Naive thymus-derived CD8-positive, alpha-beta T cell (primary cell): Measurements from ENCODE around the gene SKI. TPM values are rescaled to one million over a fixed set of nuclear protein-coding genes. Genes with fewer than 3 reads are reported as not detected.
A peak's percentile ranks its signal among the peaks of the same experiment; 100 is the strongest.

ENCODE experiments used
- ATAC-seq, 2 donors: fragments of 150-1000 bp; cut with Tn5 transposase in 1 of 2; sonication (Bioruptor Pico), chemical (Tn5 transposase) in 1 of 2; 1 replicate in 1 of 2; 2 replicates in 1 of 2; pipeline ENCODE4 v1.10.0; 2021; ENCODE audit warnings: mild to moderate bottlenecking in 2 of 2, moderate library complexity in 2 of 2
- POLR2A ChIA-PET: fragments of 350-600 bp; sonication (Branson Sonifier 250); formaldehyde crosslinking; loops from one replicate; lab custom pipeline; 2021; ENCODE audit warnings: antibody characterized with exemption; lab: Charles Lee
- DNase-seq, 10 donors: peaks; one replicate each; pipeline versions ENCODE4 v3.0.0 to v3.0.0-alpha.2; 2020 to 2022
- H3K27ac Mint-ChIP-seq, 10 donors: one replicate each; pipeline ENCODE4 v1.8.0; 2020 to 2022; ENCODE audit warnings: mild to moderate bottlenecking in 10 of 10, mixed read lengths in 10 of 10, moderate library complexity in 4 of 10, inconsistent platforms in 1 of 10
- H3K27me3 Mint-ChIP-seq, 5 donors: one replicate each; pipeline ENCODE4 v1.8.0; 2021 to 2022; ENCODE audit warnings: mixed read lengths in 5 of 5
- H3K36me3 Mint-ChIP-seq, 3 donors: one replicate each; pipeline ENCODE4 v1.8.0; 2020 to 2022; ENCODE audit warnings: mixed read lengths in 3 of 3, mild to moderate bottlenecking in 2 of 3, inconsistent platforms in 1 of 3
- H3K4me1 Mint-ChIP-seq, 4 donors: one replicate each; pipeline ENCODE4 v1.8.0; 2021 to 2022; ENCODE audit warnings: mixed read lengths in 4 of 4
- H3K4me3 Mint-ChIP-seq, 10 donors: one replicate each; pipeline ENCODE4 v1.8.0; 2020 to 2022; ENCODE audit warnings: mild to moderate bottlenecking in 10 of 10, mixed read lengths in 10 of 10, moderate library complexity in 6 of 10, inconsistent platforms in 1 of 10
- H3K9me3 Mint-ChIP-seq, 9 donors: one replicate each; pipeline ENCODE4 v1.8.0; 2020 to 2022; ENCODE audit warnings: mixed read lengths in 9 of 9, mild to moderate bottlenecking in 3 of 9, inconsistent platforms in 1 of 9, moderate library complexity in 1 of 9
- polyA plus RNA-seq, 3 donors: library from polyadenylated mRNA; unstranded; fragments of 300-500 nt; fragmentation: Illumina TruSeq; gene quantifications; one replicate each; pipeline ENCODE4 v1.2.3, GENCODE V29; 2021
- total RNA-seq, 8 experiments: library from RNA in 2 of 8; stranded (reverse) in 2 of 8; gene quantifications; one replicate each; pipeline ENCODE4 v1.2.3 and lab custom pipeline; 2021 to 2026

The SKI gene
- total and polyA plus RNA-seq, 5 experiments from 2014 or later: 0.30 to 105 (median 0.80) TPM

DNA sequence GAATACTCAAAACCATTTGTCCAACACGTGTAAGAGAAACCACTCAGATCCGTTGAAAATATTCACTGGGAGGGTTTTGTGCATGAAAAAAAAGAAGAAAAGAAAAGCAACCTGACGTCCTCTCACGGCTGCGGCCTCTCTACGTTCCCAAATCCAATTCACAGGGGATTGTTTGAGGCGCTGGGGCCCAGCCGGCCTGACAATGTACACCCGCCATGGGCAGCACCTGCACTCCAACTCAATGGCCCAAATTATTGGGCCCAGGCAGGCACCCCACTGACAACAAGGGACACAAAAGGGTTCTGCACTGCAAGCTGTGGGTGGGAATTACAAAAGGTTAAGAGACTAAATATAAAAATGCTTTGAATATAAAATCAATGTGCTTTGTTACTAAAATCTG lies 121.7 kb downstream of the SKI start:
- no peak for ATAC-seq
- Mint-ChIP-seq H3K4me3 (no peak overlapping the region), H3K4me1 (peaks cover 0 to 1% (median 0%) of the 10 kb centered on the region in 4 donors), H3K36me3 (no peaks in the 10 kb centered on the region), H3K9me3 (no peaks in the 10 kb centered on the region), H3K27me3 (no peaks in the 10 kb centered on the region), H3K27ac (no peak overlapping the region)
- POLR2A ChIA-PET: no interaction called here
- no peak for DNase-seq

DNA sequence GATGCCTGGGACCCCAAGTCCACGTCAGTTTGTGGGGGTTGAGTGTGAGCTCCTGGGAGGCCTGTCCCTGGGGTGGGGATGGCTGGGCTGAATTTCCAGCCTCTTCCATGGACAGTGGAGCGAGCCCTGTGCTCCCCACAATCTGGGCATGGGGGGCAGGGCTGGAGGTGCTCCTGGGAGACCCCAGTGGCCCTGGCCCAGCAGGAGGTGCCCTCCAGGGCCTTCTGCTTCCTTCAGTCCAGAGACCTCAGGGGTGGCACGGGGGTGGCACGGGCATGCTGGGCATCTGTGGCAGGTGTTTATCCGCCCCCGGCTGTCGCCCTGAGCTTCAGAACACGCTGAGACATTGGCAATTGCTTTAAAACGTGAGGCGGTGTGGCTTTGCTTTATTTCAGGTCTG lies 122.4 kb downstream of the SKI start:
- DNase-seq: peak in 1 of 10 donors; percentile 28
- H3K27me3 Mint-ChIP-seq: no peaks in the 10 kb centered on the region
- no peaks in the 10 kb centered on the region for H3K9me3 Mint-ChIP-seq
- POLR2A ChIA-PET: no interaction called here
- no peak overlapping the region for H3K4me3 Mint-ChIP-seq
- ATAC-seq: no peak
- no peak overlapping the region for H3K27ac Mint-ChIP-seq
- no peaks in the 10 kb centered on the region for H3K36me3 Mint-ChIP-seq
- peaks cover 0 to 1% (median 0%) of the 10 kb centered on the region in 4 donors for H3K4me1 Mint-ChIP-seq

DNA sequence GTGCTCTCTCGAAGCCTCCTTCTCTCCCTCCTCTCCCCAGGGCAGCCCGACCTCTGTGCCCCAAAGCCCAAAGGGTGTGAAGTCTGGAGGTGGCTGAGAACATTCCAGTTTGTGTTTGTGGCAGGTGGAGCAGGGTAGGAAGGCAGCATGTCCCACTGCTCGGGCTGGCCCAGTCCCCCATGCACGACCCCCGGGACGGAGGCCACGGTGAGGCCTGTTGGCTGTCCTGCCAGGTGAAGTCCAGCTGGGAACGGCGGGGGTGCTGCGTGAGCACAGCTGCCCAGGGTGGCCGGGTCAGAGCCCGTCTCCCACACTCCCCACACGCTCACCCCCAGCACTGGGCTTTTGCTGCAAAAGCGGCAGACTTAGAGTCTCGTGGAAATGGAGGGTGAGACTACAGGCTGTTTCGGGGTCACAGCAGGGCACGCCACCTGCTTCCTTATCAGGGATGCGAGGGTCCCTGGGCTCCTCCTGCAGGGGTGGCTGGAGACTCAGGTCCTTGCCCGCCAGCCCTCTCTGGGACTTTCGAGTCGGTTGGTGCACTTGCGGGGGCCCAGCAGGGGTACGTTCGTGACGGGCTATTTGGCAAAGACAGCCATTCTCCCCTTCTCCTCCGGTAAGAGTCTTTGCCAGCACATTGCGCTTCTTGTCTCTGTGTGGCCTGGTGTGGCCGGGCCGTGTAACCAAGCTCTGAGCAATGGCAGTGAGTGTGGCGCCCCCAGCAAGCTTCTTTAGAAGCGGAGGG lies 123.0 kb downstream of the SKI start:
- Mint-ChIP-seq H3K4me3 (no peak overlapping the region), H3K27me3 (no peaks in the 10 kb centered on the region), H3K36me3 (no peaks in the 10 kb centered on the region), H3K4me1 (peaks cover 0 to 1% (median 0%) of the 10 kb centered on the region in 4 donors), H3K27ac (no peak overlapping the region), H3K9me3 (no peaks in the 10 kb centered on the region)
- peak in 2 of 10 donors; percentile 4 to 38 for DNase-seq
- no peak for ATAC-seq
- POLR2A ChIA-PET: no interaction called here

DNA sequence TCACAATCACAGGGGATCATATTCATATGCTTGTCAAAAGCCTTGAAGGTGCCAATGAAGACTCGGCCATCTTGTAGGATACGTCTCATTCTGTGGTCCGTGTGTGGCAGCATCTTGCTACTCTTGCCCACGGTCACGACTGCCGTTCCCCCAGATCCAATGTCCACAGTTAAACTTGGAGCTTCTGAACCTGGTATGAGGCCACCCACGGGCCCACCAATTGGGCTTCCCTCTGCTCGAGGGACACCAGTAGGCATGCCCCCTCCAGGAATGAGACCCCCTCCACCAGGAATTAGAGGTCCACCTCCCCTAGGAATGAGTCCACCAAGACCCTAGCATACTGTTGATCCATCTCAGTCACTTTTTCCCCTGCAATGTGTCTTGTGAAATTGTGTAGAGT lies 123.6 kb downstream of the SKI start:
- peaks cover 0 to 1% (median 0%) of the 10 kb centered on the region in 4 donors for H3K4me1 Mint-ChIP-seq

DNA sequence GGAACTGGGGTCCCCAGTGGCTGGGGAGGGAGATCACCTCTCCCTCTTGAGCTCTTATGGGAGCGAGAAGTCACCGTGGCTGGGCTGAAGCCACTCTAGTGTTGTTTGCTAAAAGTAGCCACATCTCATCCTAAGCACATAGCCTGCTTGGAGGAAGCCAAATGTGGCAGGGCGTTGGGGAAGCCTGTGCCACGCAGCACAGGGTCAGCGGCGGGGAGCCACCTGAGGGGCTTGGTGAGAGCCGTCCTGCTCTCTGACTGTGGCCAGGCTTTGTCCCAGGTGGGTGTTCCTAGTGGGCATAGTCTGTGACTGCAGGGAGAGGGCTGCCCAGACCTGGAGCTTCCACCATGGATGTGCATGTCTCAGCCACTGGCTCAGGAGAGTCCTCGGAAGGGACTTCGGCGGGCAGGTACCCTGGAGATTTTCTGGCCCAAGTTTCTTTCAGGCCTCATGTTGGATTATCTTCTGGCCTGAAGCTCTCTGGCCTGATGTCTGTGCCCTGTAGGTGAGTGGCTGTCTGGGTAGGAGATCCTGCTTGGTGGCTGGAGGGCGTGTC lies 124.3 kb downstream of the SKI start:
- DNase-seq: peak in 2 of 10 donors; percentile 1 to 27
- Mint-ChIP-seq H3K4me1 (peaks cover 0 to 1% (median 0%) of the 10 kb centered on the region in 4 donors), H3K27me3 (no peaks in the 10 kb centered on the region), H3K9me3 (no peaks in the 10 kb centered on the region), H3K27ac (no peak overlapping the region), H3K36me3 (no peaks in the 10 kb centered on the region), H3K4me3 (no peak overlapping the region)
- ATAC-seq: no peak
- POLR2A ChIA-PET: no interaction called here

More for the DNA sequence above, 123.6 kb downstream of the SKI start:
- H3K4me3 Mint-ChIP-seq: no peak overlapping the region
- H3K27me3 Mint-ChIP-seq: no peaks in the 10 kb centered on the region
- no peaks in the 10 kb centered on the region for H3K9me3 Mint-ChIP-seq
- ATAC-seq (no peak), DNase-seq (peak in 1 of 10 donors; percentile 10)
- no peaks in the 10 kb centered on the region for H3K36me3 Mint-ChIP-seq
- peak overlapping the region in 1 of 10 donors; percentile 57 for H3K27ac Mint-ChIP-seq
- POLR2A ChIA-PET: no interaction called here

DNA sequence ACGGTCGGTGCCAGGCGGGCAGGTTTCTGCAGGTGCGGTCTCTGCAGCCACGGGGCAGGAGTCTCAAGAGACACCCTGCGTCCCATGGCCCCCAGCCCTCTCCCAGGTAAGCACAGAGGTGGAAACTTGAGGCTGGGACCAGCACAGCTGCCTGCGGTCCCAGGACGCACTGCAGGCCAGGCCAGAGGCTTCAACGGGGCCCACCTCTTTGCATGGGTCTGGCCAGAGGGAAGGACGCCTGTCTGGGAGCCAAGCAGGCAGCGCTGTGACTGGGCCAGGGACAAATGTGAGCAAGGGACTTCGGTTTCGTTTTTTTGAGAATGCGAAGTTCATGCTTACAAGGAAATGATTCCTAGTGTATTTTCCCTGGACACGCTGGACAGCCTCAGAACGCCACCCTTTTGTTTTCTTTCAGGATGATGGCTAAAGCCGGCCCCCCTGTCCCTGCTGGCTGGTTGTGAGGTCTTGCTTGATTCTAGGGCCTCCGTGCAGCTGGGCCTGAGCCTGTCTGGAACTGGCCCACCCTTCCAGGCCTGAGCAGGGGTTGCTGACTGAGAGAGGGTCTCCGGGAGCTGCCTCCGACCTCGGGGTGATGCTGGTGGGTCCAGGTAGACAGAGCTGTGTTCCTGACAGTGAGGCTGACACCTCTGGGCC lies 124.9 kb downstream of the SKI start:
- no peak for ATAC-seq
- peak in 2 of 10 donors; percentile 2 to 59 for DNase-seq
- POLR2A ChIA-PET: no interaction called here

GRCh38 chr1:2353551-2354438 lies 125.7 kb downstream of the SKI start:
- Mint-ChIP-seq H3K9me3 (no peaks in the 10 kb centered on the region), H3K36me3 (no peaks in the 10 kb centered on the region), H3K4me1 (no peaks in the 10 kb centered on the region), H3K27me3 (no peaks in the 10 kb centered on the region), H3K27ac (no peak overlapping the region), H3K4me3 (no peak overlapping the region)
- ATAC-seq (no peak), DNase-seq (peak in 1 of 10 donors; percentile 36)
- POLR2A ChIA-PET: no interaction called here

More for the DNA sequence above, 124.9 kb downstream of the SKI start:
- no peaks in the 10 kb centered on the region for H3K9me3 Mint-ChIP-seq
- H3K27ac Mint-ChIP-seq: no peak overlapping the region
- no peaks in the 10 kb centered on the region for H3K36me3 Mint-ChIP-seq
- H3K4me3 Mint-ChIP-seq: no peak overlapping the region
- no peaks in the 10 kb centered on the region for H3K27me3 Mint-ChIP-seq
- peaks cover 0 to 1% (median 0%) of the 10 kb centered on the region in 4 donors for H3K4me1 Mint-ChIP-seq

DNA sequence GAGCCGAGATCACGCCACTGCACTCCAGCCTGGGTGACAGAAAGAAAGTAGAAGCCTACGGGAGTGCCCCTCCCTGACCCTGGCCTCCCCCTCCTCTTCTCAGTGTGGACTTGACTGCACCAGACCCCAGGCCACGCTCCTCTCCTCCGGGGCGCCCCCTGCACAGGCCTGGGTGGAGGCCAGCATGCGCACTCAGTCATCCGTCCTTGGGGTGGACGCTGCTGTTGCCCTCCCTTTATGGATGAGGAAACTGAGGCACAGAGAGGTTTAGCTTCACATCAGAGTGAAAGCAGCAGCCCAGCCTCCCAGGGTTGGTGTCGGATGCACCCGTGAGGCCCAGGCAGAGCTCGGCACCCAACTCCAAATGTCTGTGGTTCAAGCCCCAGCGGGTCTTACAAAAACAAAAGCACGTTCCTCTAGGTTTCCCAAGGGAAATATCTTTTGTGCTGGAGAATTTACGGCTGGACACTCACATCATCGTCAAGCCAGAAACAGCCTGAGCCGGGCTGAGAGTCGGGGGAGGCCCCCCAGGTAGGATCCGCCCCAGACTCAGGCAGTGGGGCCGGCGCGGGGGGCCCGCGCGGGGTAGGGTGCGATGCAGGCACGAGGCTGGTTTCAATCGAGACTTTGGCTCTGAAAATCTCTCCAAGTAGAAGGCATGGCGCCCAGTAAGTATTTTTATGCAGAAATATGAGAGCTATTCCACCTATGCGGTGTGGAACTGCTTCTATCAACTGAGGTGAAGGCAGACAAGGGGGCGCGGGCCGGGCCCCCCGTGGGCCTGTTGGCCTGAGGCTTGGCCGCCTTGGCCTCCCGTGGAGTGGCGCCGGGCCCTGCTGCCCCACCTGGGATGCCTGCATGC lies 126.6 kb downstream of the SKI start:
- Mint-ChIP-seq H3K27ac (no peak overlapping the region), H3K9me3 (no peaks in the 10 kb centered on the region), H3K36me3 (no peaks in the 10 kb centered on the region), H3K27me3 (no peaks in the 10 kb centered on the region), H3K4me1 (no peaks in the 10 kb centered on the region), H3K4me3 (no peak overlapping the region)
- ATAC-seq (no peak), DNase-seq (peak in 2 of 10 donors; percentile 2 to 46)
- POLR2A ChIA-PET: no interaction called here

DNA sequence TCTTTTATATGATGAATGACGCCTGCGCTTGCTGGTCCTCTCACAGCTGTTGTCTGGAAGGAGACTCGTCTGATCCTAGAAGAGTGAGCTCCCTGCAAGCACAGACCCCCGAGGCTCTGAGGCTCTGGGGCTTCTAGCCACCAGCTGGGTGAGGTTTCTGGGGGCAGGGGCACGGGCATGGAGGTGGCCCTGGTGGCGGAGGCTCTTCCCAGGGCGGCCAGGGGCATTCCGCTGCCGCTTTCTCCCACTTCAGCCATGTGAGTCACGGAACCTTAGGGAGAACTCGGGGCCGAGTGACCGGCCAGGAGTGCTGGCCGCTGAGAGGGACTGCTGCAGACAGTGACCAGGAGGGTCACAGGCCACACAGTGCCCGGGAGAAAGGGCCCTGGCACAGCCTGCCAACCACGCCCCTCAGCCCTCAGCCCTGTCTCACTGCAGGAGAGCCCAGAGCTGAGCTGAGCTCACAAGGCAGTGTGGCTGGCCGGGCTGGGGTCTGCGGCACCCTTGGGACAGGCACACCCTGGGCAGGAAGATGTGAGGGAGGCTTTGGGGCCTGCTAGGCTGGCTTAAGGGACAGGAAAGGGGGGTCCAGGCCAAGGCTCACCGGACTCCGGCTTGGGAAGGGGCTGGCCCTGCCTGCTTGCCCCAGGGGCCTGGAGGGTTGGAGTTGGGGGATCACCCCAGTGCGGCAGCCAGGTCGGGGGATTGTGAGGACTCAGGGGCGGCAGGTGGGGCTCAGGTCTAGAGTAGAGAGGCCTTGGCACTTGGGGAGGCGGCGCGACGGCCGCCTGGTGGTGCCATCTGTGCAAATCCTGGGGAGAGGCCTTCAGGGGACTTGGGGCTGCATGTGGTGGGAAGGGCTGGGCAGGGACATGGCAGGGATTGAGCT lies 127.5 kb downstream of the SKI start:
- Mint-ChIP-seq H3K4me1 (peaks cover 0 to 3% (median 0%) of the 10 kb centered on the region in 4 donors), H3K27ac (no peak overlapping the region), H3K36me3 (peaks cover 0 to 4% (median 0%) of the 10 kb centered on the region in 3 donors), H3K9me3 (no peaks in the 10 kb centered on the region), H3K27me3 (no peaks in the 10 kb centered on the region), H3K4me3 (no peak overlapping the region)
- no peak for ATAC-seq
- POLR2A ChIA-PET: no interaction called here
- peak in 2 of 10 donors; percentile 3 to 48 for DNase-seq

DNA sequence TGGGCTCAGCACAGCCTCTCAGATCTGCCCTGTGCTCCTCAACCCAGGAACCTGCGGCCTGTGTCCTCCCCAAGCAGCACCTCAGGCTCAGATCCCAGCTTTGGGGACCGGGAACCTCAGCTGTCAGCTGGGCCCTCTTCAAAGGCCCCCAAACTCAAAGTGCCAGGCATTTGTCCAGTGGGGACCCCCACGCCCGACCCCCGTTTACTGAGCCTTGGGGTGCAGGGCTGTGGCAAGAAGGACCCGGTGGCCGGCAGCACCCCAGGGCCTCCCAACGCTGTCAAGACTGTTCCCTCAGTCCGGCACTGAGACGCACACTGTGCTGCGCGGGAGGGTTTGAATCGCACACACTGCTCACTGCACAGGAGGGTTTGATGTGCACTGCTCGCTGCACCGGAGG lies 128.3 kb downstream of the SKI start:
- Mint-ChIP-seq H3K36me3 (peaks cover 0 to 4% (median 0%) of the 10 kb centered on the region in 3 donors), H3K9me3 (no peaks in the 10 kb centered on the region), H3K27me3 (no peaks in the 10 kb centered on the region), H3K4me3 (no peak overlapping the region), H3K27ac (no peak overlapping the region), H3K4me1 (peaks cover 0 to 3% (median 0%) of the 10 kb centered on the region in 4 donors)
- ATAC-seq: no peak
- POLR2A ChIA-PET: no interaction called here
- peak in 2 of 10 donors; percentile 1 to 27 for DNase-seq
